ENCODE data around the gene ALK. TPM values are rescaled to one million over a fixed set of nuclear protein-coding genes. Genes with fewer than 3 reads are reported as not detected.

ALK gene
- total RNA-seq, 1 donor from 2014 or later, result not detected

GRCh38 chr2:29952973-29953372, 31.6 kb upstream of the ALK start:
- H3K4me3 Mint-ChIP-seq (ENCODE audit: low read depth), result no peak overlapping the region
- no peaks in the 10 kb centered on the region for H3K9me3 Mint-ChIP-seq (ENCODE audit: low read depth)
- no peak for TF ChIP-seq CTCF (IDR thresholded peaks at IDR 0.05; ENCODE audit: unreplicated experiment)
- H3K36me3 Mint-ChIP-seq (ENCODE audit: insufficient read depth), result no peaks in the 10 kb centered on the region
- H3K27me3 Mint-ChIP-seq, result no peaks in the 10 kb centered on the region
- H3K27ac Mint-ChIP-seq, result no peak overlapping the region
- H3K4me1 Mint-ChIP-seq (ENCODE audit: low read depth), result peaks cover 4% of the 10 kb centered on the region
- no peak for DNase-seq (ENCODE audit: low spot score, unreplicated experiment)

GRCh38 chr2:29951576-29951975, 30.2 kb upstream of the ALK start:
- no peak overlapping the region for H3K27ac Mint-ChIP-seq
- TF ChIP-seq CTCF (IDR thresholded peaks at IDR 0.05; ENCODE audit: unreplicated experiment), result no peak
- H3K4me3 Mint-ChIP-seq (ENCODE audit: low read depth), result no peak overlapping the region
- no peaks in the 10 kb centered on the region for H3K9me3 Mint-ChIP-seq (ENCODE audit: low read depth)
- H3K4me1 Mint-ChIP-seq (ENCODE audit: low read depth), result peaks cover 4% of the 10 kb centered on the region
- H3K36me3 Mint-ChIP-seq (ENCODE audit: insufficient read depth), result no peaks in the 10 kb centered on the region
- H3K27me3 Mint-ChIP-seq, result no peaks in the 10 kb centered on the region
- no peak for DNase-seq (ENCODE audit: low spot score, unreplicated experiment)

- no peak for DNase-seq (ENCODE audit: low spot score, unreplicated experiment)
- Mint-ChIP-seq H3K4me3 (ENCODE audit: low read depth) (no peak overlapping the region), H3K27me3 (no peaks in the 10 kb centered on the region), H3K27ac (no peak overlapping the region), H3K9me3 (ENCODE audit: low read depth) (no peaks in the 10 kb centered on the region), H3K4me1 (ENCODE audit: low read depth) (peaks cover 4% of the 10 kb centered on the region), H3K36me3 (ENCODE audit: insufficient read depth) (no peaks in the 10 kb centered on the region)
- no peak for TF ChIP-seq CTCF (IDR thresholded peaks at IDR 0.05; ENCODE audit: unreplicated experiment)
Measured at GRCh38 chr2:29950481-29950880, 29.1 kb upstream of the ALK start.

GRCh38 chr2:29949042-29949441, 27.7 kb upstream of the ALK start:
- no peak overlapping the region for H3K4me3 Mint-ChIP-seq (ENCODE audit: low read depth)
- no peaks in the 10 kb centered on the region for H3K36me3 Mint-ChIP-seq (ENCODE audit: insufficient read depth)
- H3K4me1 Mint-ChIP-seq (ENCODE audit: low read depth), result peaks cover 4% of the 10 kb centered on the region
- no peak for TF ChIP-seq CTCF (IDR thresholded peaks at IDR 0.05; ENCODE audit: unreplicated experiment)
- no peak for DNase-seq (ENCODE audit: low spot score, unreplicated experiment)
- no peak overlapping the region for H3K27ac Mint-ChIP-seq
- H3K9me3 Mint-ChIP-seq (ENCODE audit: low read depth), result no peaks in the 10 kb centered on the region
- no peaks in the 10 kb centered on the region for H3K27me3 Mint-ChIP-seq

- H3K27ac Mint-ChIP-seq, result no peak overlapping the region
- no peaks in the 10 kb centered on the region for H3K9me3 Mint-ChIP-seq (ENCODE audit: low read depth)
- no peaks in the 10 kb centered on the region for H3K27me3 Mint-ChIP-seq
- no peak overlapping the region for H3K4me3 Mint-ChIP-seq (ENCODE audit: low read depth)
- DNase-seq (ENCODE audit: low spot score, unreplicated experiment), result no peak
- H3K36me3 Mint-ChIP-seq (ENCODE audit: insufficient read depth), result no peaks in the 10 kb centered on the region
- H3K4me1 Mint-ChIP-seq (ENCODE audit: low read depth), result peaks cover 1% of the 10 kb centered on the region
- no peak for TF ChIP-seq CTCF (IDR thresholded peaks at IDR 0.05; ENCODE audit: unreplicated experiment)
Measured at GRCh38 chr2:29946505-29946904, 25.1 kb upstream of the ALK start.
